Prostate gland (tissue), 2 donors: ENCODE data around the gene RALY. TPM values are rescaled to one million over a fixed set of nuclear protein-coding genes. Genes with fewer than 3 reads are reported as not detected.

ENCODE experiments used
- DNase-seq: peaks from one replicate; pipeline ENCODE4 v3.0.0-alpha.2; 2019; ENCODE audit warnings: low spot score
- H3K27ac ChIP-seq, 2 donors: fragments of 200-600 bp; sonication (generic); 2 replicates each; pipeline ENCODE4 v1.5.1; 2017 to 2019
- H3K27me3 ChIP-seq: fragments of 200-600 bp; sonication (generic); replicated peaks from 2 replicates; pipeline ENCODE4 v1.5.1; 2019; ENCODE audit not compliant: insufficient read depth
- H3K36me3 ChIP-seq, 2 donors: fragments of 200-600 bp; sonication (generic); 1 replicate in 1 of 2; 2 replicates in 1 of 2; pipeline versions ENCODE4 v1.5.1 to v1.8.1; 2017 to 2019
- H3K4me1 ChIP-seq: fragments of 200-600 bp; sonication (generic); replicated peaks from 2 replicates; pipeline ENCODE4 v1.5.1; 2019
- H3K4me3 ChIP-seq, 2 donors: fragments of 200-600 bp; sonication (generic); 2 replicates each; pipeline ENCODE4 v1.5.1; 2017 to 2019
- H3K9me3 ChIP-seq: fragments of 200-600 bp; sonication (generic); 2 replicates; pipeline ENCODE4 v1.5.1; 2017
- CTCF ChIP-seq, 4 experiments: fragments of 200-600 bp in 2 of 4; fragments of 450-650 bp in 2 of 4; sonication (generic) in 2 of 4; IDR thresholded peaks; 1 replicate in 3 of 4; 2 replicates in 1 of 4; pipeline ENCODE4 v1.5.1; 2016 to 2019; ENCODE audit warnings: antibody characterized with exemption in 4 of 4, mild to moderate bottlenecking in 2 of 4, moderate library complexity in 2 of 4
- POLR2A ChIP-seq: fragments of 450-650 bp; IDR thresholded peaks from one replicate; pipeline ENCODE4 v1.6.1; 2016; ENCODE audit warnings: antibody characterized with exemption, mild to moderate bottlenecking
- POLR2AphosphoS5 ChIP-seq: sonication (generic); formaldehyde crosslinking; IDR thresholded peaks from one replicate; pipeline ENCODE4 v1.6.1; 2017; ENCODE audit warnings: antibody characterized with exemption
- WGBS: methylation state at CpG from one replicate; pipeline ENCODE4 v1.1.5; 2018; 5-methylcytosine and 5-hydroxymethylcytosine counted together
- intact Hi-C: fragments of 100-400 bp; cut with DNase I; formaldehyde crosslinking; loops from one replicate; pipeline ENCODE4 v1.14.2; 2022
- total RNA-seq, 2 donors: library from RNA; depleted of rRNA; stranded (reverse); fragments of >200 nt; gene quantifications; one replicate each; pipeline ENCODE4 v1.1.0, GENCODE V29; 2016

Gene RALY
- total RNA-seq, 2 donors from 2014 or later: 120 to 187 TPM

GRCh38 chr20:34045930-34046725 is 52.4 kb downstream of the RALY start:
- DNase-seq: no peak
- no peak for TF ChIP-seq POLR2AphosphoS5
- no peak for TF ChIP-seq CTCF (IDR thresholded peaks at IDR 0.05)
- H3K36me3 ChIP-seq: no peaks in the 10 kb centered on the region
- H3K4me3 ChIP-seq: no peak overlapping the region
- intact Hi-C loops: no loop called here
- no peaks in the 10 kb centered on the region for H3K4me1 ChIP-seq
- no peak overlapping the region for H3K27ac ChIP-seq
- no peaks in the 10 kb centered on the region for H3K9me3 ChIP-seq
- no peaks in the 10 kb centered on the region for H3K27me3 ChIP-seq
- WGBS: 75% methylated on average over 5 of the region's 5 CpGs

- H3K4me3 ChIP-seq: no peak overlapping the region
- no peaks in the 10 kb centered on the region for H3K36me3 ChIP-seq
- TF ChIP-seq CTCF (IDR thresholded peaks at IDR 0.05) (no peak), POLR2A (no peak), POLR2AphosphoS5 (no peak)
- no peaks in the 10 kb centered on the region for H3K27me3 ChIP-seq
- 100% methylated on average over 7 of the region's 7 CpGs for WGBS
- H3K27ac ChIP-seq: no peak overlapping the region
- intact Hi-C loops: no loop called here
- H3K9me3 ChIP-seq: no peaks in the 10 kb centered on the region
- DNase-seq: no peak
- no peaks in the 10 kb centered on the region for H3K4me1 ChIP-seq
Observed at GRCh38 chr20:34047010-34047687, 53.4 kb downstream of the RALY start.

GRCh38 chr20:34047917-34048316 is 54.2 kb downstream of the RALY start:
- no peak for DNase-seq
- H3K4me1 ChIP-seq: no peaks in the 10 kb centered on the region
- WGBS: 31% methylated on average over 4 of the region's 4 CpGs
- intact Hi-C loops: no loop called here
- H3K27ac ChIP-seq: no peak overlapping the region
- H3K4me3 ChIP-seq: no peak overlapping the region
- no peaks in the 10 kb centered on the region for H3K27me3 ChIP-seq
- TF ChIP-seq CTCF (IDR thresholded peaks at IDR 0.05) (no peak), POLR2AphosphoS5 (no peak), POLR2A (no peak)
- H3K36me3 ChIP-seq: no peaks in the 10 kb centered on the region
- H3K9me3 ChIP-seq: no peaks in the 10 kb centered on the region

- no peak overlapping the region for H3K27ac ChIP-seq
- no peaks in the 10 kb centered on the region for H3K4me1 ChIP-seq
- H3K9me3 ChIP-seq: no peaks in the 10 kb centered on the region
- no peaks in the 10 kb centered on the region for H3K27me3 ChIP-seq
- DNase-seq: no peak
- H3K36me3 ChIP-seq: no peaks in the 10 kb centered on the region
- WGBS: 94% methylated on average over 1 of the region's 1 CpG
- H3K4me3 ChIP-seq: no peak overlapping the region
- no peak for TF ChIP-seq POLR2AphosphoS5
- no peak for TF ChIP-seq CTCF (IDR thresholded peaks at IDR 0.05)
- TF ChIP-seq POLR2A: no peak
- intact Hi-C loops: no loop called here
Observed at GRCh38 chr20:34049389-34049788, 55.7 kb downstream of the RALY start.
